Natural killer cell (primary cell): ENCODE measurements around the gene PKD1. TPM values are rescaled to one million over a fixed set of nuclear protein-coding genes. Genes with fewer than 3 reads are reported as not detected.

Experiments
- ATAC-seq, 3 donors: fragments of 150-1000 bp in 2 of 3; fragments of 200-7000 bp in 1 of 3; cut with Tn5 transposase; 1 replicate in 1 of 3; 2 replicates in 2 of 3; pipeline ENCODE4 v1.10.0; 2021; ENCODE audit warnings: mild to moderate bottlenecking in 2 of 3, moderate library complexity in 2 of 3
- DNase-seq, 2 donors: peaks; one replicate each; pipeline versions ENCODE4 v3.0.0 to v3.0.0-alpha.2; 2013 to 2021; ENCODE audit warnings: mixed read lengths in 1 of 2
- H3K27ac ChIP-seq: one replicate; pipeline ENCODE4 v1.5.1; 2013; ENCODE audit warnings: mild to moderate bottlenecking, low read length
- H3K27me3 ChIP-seq: one replicate; pipeline ENCODE4 v1.6.1; 2013; ENCODE audit warnings: low read length; ENCODE audit not compliant: control insufficient read depth, insufficient read depth
- H3K36me3 ChIP-seq: one replicate; pipeline ENCODE4 v1.6.1; 2013; ENCODE audit warnings: low read length; ENCODE audit not compliant: control insufficient read depth, insufficient read depth
- H3K4me1 ChIP-seq: one replicate; pipeline ENCODE4 v1.6.1; 2013; ENCODE audit warnings: low read length; ENCODE audit not compliant: control insufficient read depth, insufficient read depth
- H3K4me3 ChIP-seq: one replicate; pipeline ENCODE4 v1.5.1; 2013; ENCODE audit warnings: low read length
- H3K9me3 ChIP-seq: one replicate; pipeline ENCODE4 v1.6.1; 2013; ENCODE audit warnings: low read length; ENCODE audit not compliant: control insufficient read depth, insufficient read depth
- H3K27ac Mint-ChIP-seq, 2 donors: one replicate each; pipeline ENCODE4 v1.8.0; 2022; ENCODE audit warnings: mild to moderate bottlenecking in 2 of 2, mixed read lengths in 2 of 2, moderate library complexity in 1 of 2
- H3K27me3 Mint-ChIP-seq, 2 donors: one replicate each; pipeline ENCODE4 v1.8.0; 2022; ENCODE audit warnings: low read depth in 2 of 2, mixed read lengths in 2 of 2
- H3K36me3 Mint-ChIP-seq: one replicate; pipeline ENCODE4 v1.8.0; 2022; ENCODE audit warnings: mixed read lengths
- H3K4me1 Mint-ChIP-seq, 2 donors: one replicate each; pipeline ENCODE4 v1.8.0; 2022; ENCODE audit warnings: mixed read lengths in 2 of 2
- H3K4me3 Mint-ChIP-seq: one replicate; pipeline ENCODE4 v1.8.0; 2022; ENCODE audit warnings: mild to moderate bottlenecking, moderate library complexity, mixed read lengths
- H3K9me3 Mint-ChIP-seq, 2 donors: one replicate each; pipeline ENCODE4 v1.8.0; 2022; ENCODE audit warnings: mixed read lengths in 2 of 2
- CTCF ChIP-seq: fragments of 200-600 bp; IDR thresholded peaks from one replicate; pipeline ENCODE4 v1.8.0; 2022; ENCODE audit warnings: antibody characterized with exemption
- WGBS: methylation state at CpG from one replicate; pipeline ENCODE4 v1.1.7; 2013; ENCODE audit warnings: missing lambda C conversion rate; ENCODE audit not compliant: insufficient coverage; 5-methylcytosine and 5-hydroxymethylcytosine counted together
- intact Hi-C: fragments of 100-400 bp; cut with micrococcal nuclease; formaldehyde crosslinking; loops from one replicate; pipeline ENCODE4 v1.14.2; 2022
- total RNA-seq, 4 donors: library from RNA; stranded (reverse); fragments of 120-200 nt in 1 of 4; gene quantifications; one replicate each; pipeline versions ENCODE4 v1.2.3 to v1.2.4, GENCODE V29; 2013 to 2022

The PKD1 gene
- total RNA-seq, 3 donors from 2014 or later (not counting 1 experiment from before 2014, with no cell fraction given): 87.0 to 105 (median 99.1) TPM

- Histone ChIP-seq H3K27ac (no peak overlapping the region), H3K27me3 (no peaks in the 10 kb centered on the region), H3K36me3 (peaks cover 25% of the 10 kb centered on the region), H3K4me3 (no peak overlapping the region), H3K9me3 (no peaks in the 10 kb centered on the region), H3K4me1 (no peaks in the 10 kb centered on the region)
- Mint-ChIP-seq H3K36me3 (no peaks in the 10 kb centered on the region), H3K9me3 (no peaks in the 10 kb centered on the region), H3K4me1 (peaks cover 0 to 6% of the 10 kb centered on the region in 2 donors), H3K27ac (no peak overlapping the region), H3K27me3 (no peaks in the 10 kb centered on the region), H3K4me3 (no peak overlapping the region)
- ATAC-seq (no peak), DNase-seq (no peak)
- intact Hi-C loops: no loop called here
- 97% methylated on average over 31 of the region's 31 CpGs for WGBS
- no peak for TF ChIP-seq CTCF
These were observed 43.9 kb upstream of the PKD1 start for GRCh38 chr16:2179576-2179975.

GRCh38 chr16:2179107-2179501 is 43.4 kb upstream of the PKD1 start:
- H3K36me3 Mint-ChIP-seq: no peaks in the 10 kb centered on the region

GRCh38 chr16:2178321-2179106 is 42.8 kb upstream of the PKD1 start:
- H3K9me3 Mint-ChIP-seq: no peaks in the 10 kb centered on the region
- H3K36me3 Mint-ChIP-seq: no peaks in the 10 kb centered on the region
- no peaks in the 10 kb centered on the region for H3K27me3 Mint-ChIP-seq
- no peak overlapping the region for H3K27ac Mint-ChIP-seq
- no peak for TF ChIP-seq CTCF
- H3K4me1 Mint-ChIP-seq: peaks cover 0 to 6% of the 10 kb centered on the region in 2 donors
- DNase-seq: peak; percentile 37 to 60
- intact Hi-C loops: no loop called here
- no peak overlapping the region for H3K4me3 ChIP-seq
- no peak overlapping the region for H3K27ac ChIP-seq
- H3K27me3 ChIP-seq: no peaks in the 10 kb centered on the region
- H3K4me3 Mint-ChIP-seq: no peak overlapping the region
- H3K4me1 ChIP-seq: no peaks in the 10 kb centered on the region
- H3K9me3 ChIP-seq: no peaks in the 10 kb centered on the region
- peak; percentile 62 to 94 (median 90) for ATAC-seq
- peaks cover 33% of the 10 kb centered on the region for H3K36me3 ChIP-seq
- WGBS: 45% methylated on average over 106 of the region's 106 CpGs

More at GRCh38 chr16:2179107-2179501, 43.4 kb upstream of the PKD1 start:
- H3K9me3 ChIP-seq: no peaks in the 10 kb centered on the region
- ATAC-seq: no peak
- Mint-ChIP-seq H3K27me3 (no peaks in the 10 kb centered on the region), H3K4me3 (no peak overlapping the region), H3K27ac (no peak overlapping the region), H3K4me1 (peaks cover 0 to 6% of the 10 kb centered on the region in 2 donors), H3K9me3 (no peaks in the 10 kb centered on the region)
- intact Hi-C loops: no loop called here
- no peak for TF ChIP-seq CTCF
- no peak overlapping the region for H3K27ac ChIP-seq
- H3K4me1 ChIP-seq: no peaks in the 10 kb centered on the region
- no peak overlapping the region for H3K4me3 ChIP-seq
- DNase-seq: no peak
- peaks cover 30% of the 10 kb centered on the region for H3K36me3 ChIP-seq
- WGBS: 60% methylated on average over 50 of the region's 50 CpGs
- no peaks in the 10 kb centered on the region for H3K27me3 ChIP-seq
